Middle frontal gyrus (tissue), 1 donor: Measurements from ENCODE around the gene R3HDM2.
"Not testable (repeated sequence)": the region's sequence is repeated elsewhere in the genome, so short reads cannot be mapped to it uniquely, and the experiment has no call there.

Source experiments
- DNase-seq: peaks from one replicate; pipeline ENCODE4 v3.0.0-alpha.2; 2015; ENCODE audit warnings: low spot score; ENCODE audit errors: extremely low spot score

Gene R3HDM2

GRCh38 chr12:57334219-57334618, 96.6 kb downstream of the R3HDM2 start:
- no peak for DNase-seq

DNA sequence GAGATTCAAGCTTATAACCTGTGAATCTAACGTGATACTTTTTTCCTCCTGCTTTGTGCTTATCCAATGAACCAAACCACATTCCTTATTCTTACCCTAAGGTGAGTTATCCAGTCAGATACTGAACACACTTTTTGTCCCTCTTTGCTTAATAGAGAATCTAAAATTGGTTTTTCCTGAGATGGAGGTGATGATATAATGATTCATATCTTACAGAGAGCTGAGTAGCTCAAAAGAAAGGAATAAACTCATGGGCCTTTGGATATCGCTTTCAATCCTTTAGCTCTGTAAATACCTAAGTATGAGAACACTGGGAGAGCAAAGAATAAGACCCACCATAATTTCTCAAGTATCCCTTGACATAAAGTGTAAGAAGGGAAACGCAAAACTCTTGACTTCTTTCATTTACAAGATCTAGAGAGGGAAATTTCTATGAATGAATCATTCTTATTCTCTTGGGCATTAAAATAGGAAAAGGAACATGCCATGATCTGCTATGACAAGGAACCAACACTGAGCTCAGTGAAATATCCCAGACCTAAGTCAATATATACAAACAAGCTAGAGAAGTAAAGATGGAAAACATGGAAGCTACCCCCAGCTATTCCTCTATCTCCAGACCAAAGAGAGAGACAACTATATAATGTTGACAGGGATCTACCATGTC, 98.1 kb downstream of the R3HDM2 start:
- no peak for DNase-seq

GRCh38 chr12:57330992-57331391, 99.9 kb downstream of the R3HDM2 start:
- DNase-seq, result no peak

- no peak for DNase-seq
Measured at GRCh38 chr12:57329219-57329618, 101.6 kb downstream of the R3HDM2 start.

- DNase-seq, result no peak
Measured at GRCh38 chr12:57325395-57325794, 105.4 kb downstream of the R3HDM2 start.

GRCh38 chr12:57323416-57323815, 107.4 kb downstream of the R3HDM2 start:
- no peak for DNase-seq

- no peak for DNase-seq
Measured at GRCh38 chr12:57320639-57321038, 110.2 kb downstream of the R3HDM2 start.

- DNase-seq, result no peak
Measured at GRCh38 chr12:57319678-57320469, 111.0 kb downstream of the R3HDM2 start.

DNA sequence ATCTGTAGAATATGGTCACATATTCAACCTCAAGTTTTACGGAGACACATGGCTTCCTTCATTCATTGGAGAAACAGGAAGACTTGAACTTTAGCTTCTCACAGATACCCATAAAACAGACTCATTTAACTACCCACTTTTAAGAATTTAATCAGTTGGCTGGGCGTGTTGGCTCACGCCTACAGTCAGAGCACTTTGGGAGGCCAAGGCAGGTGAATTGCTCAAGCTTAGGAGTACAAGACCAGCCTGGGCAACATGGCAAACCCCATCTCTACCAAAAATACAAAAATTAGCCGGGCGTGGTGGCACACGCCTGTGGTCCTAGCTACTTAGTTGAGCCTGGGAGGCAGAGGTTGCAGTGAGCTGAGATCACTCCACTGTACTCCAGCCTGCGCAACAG, 115.2 kb downstream of the R3HDM2 start:
- no peak for DNase-seq

GRCh38 chr12:57312287-57312686, 118.6 kb downstream of the R3HDM2 start:
- not testable (repeated sequence) for DNase-seq

- no peak for DNase-seq
Measured at GRCh38 chr12:57309420-57309819, 121.4 kb downstream of the R3HDM2 start.

DNA sequence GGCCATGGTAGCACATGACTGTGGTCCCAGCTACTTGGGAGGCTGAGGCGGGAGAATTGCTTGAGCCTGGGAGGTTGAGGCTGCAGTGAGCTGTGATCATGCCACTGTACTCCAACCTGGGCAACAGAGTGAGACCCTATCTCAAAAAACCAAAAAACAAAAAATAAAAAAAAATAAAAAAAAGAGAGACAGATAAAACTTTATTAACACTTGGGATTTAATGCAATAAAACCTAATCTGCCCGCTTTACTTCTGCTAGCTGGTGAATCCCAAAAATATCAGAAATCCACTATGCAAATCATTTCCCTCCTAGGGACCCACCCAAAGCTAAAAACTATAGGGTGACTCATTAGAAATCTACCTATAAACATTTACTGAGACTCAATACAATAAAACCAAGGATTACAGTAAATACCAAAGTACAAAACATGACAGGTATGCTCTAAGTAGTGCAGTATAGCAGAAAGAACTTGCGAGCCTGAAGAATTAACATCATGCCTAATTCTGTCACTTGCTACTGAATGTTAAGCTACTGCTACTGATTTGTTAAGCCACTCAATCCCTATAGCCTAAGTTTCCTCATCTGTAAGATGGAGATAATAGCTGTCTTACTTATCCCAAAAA, 129.8 kb downstream of the R3HDM2 start:
- no peak for DNase-seq

GRCh38 chr12:57299514-57300016, 131.3 kb downstream of the R3HDM2 start:
- DNase-seq, result no peak

GRCh38 chr12:57296291-57296690, 134.6 kb downstream of the R3HDM2 start:
- DNase-seq, result no peak

GRCh38 chr12:57282073-57282472, 148.8 kb downstream of the R3HDM2 start:
- not testable (repeated sequence) for DNase-seq

DNA sequence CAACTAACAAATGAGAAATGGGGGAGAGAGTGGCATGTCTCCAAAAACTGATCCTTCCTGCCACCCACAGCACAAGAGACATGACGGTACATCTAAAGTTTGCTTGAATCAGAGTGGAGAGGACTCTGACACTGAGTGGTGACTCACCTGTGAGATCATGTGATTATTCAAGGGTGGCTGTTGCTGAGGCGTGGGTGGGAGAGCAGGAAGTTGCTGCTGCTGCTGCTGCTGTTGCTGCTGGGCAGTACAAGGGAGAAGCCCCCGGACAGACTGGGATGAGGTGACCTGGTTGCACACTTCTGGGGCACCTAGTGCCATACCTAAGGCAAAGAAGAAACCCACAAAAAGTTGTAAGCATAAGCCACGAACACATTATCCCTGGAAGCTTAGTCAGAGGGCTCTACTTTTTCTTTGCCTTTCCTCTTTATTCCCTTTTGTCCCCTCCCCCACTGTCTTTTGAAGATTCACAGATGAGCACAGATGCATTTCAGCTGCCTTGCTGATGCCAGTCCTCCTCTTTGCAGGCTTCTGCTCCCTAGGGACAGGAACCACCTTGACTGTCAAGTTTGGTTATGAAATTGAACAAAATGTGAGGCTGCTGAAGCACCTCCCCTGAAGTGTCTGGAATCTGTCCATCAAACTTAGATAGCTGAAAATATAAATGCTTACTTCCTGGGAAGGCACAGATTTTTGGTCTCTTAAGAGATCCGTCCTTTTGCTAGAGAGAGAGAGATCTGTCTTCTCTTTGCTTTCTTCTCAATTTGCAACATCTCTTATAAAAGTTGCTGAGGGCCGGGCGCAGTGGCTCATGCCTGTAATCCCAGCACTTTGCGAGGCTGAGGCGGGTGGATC, 150.4 kb downstream of the R3HDM2 start:
- DNase-seq, result peak; percentile 43

DNA sequence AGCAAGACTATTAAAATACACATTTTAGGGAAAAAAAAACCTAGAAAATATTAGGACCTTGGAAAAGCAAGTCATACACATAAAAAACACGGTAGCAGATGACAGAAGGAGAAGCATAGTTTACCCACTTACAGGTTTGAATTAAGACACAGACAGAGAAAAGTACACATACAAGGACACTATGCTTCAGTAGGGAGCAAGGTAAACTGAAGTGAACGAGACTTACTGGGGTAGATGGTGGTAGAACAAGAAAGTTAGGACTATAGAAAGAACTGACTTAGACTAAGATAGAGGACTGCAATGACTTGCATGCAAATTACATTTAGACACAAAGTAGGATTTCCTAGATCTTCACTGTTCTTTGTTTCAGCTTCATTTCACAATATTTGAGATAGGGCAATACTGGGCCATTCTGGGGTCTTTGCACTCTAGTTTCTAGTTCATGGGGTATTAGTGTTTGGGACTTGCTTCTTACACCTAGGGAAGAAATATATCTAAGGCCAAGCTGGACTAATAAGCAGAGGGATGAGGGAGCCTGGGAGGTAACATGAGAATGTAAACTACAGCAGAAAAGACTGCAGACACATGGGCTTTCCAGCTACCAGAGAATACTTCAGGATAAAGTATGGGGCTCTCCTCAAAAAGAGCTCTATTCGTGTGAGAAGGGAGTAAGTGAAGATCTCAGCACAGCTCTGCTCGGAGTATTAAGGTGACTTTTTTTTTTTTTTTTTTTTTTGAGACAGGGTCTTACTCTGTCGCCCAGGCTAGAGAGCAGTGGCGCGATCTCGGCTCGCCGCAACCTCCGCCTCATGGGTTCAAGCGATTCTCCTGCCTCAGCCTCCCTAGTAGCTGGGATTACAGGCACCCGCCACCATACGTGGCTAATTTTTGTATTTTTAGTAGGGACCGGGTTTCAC, 152.1 kb downstream of the R3HDM2 start:
- no peak for DNase-seq

GRCh38 chr12:57276935-57277563, 153.8 kb downstream of the R3HDM2 start:
- no peak for DNase-seq

GRCh38 chr12:57276233-57276632, 154.6 kb downstream of the R3HDM2 start:
- DNase-seq, result not testable (repeated sequence)

- DNase-seq, result no peak
Measured at GRCh38 chr12:57273516-57273915, 157.3 kb downstream of the R3HDM2 start.
